Measurements from ENCODE around the gene CABCOCO1.

Gene CABCOCO1

GRCh38 chr10:61795551-61795950, 132.8 kb downstream of the CABCOCO1 start:
- Histone ChIP-seq H3K27ac (ENCODE audit: low read length) (no peak overlapping the region), H3K4me1 (ENCODE audit: control insufficient read depth, insufficient read depth, low read length) (peaks cover 11% of the 10 kb centered on the region), H3K9me3 (ENCODE audit: control insufficient read depth in 2 of 2, low read length in 2 of 2) (no peaks in the 10 kb centered on the region), H3K27me3 (ENCODE audit: control insufficient read depth in 1 of 2, insufficient read depth in 2 of 2, low read length in 2 of 2) (no peaks in the 10 kb centered on the region), H3K9ac (ENCODE audit: low read length in 2 of 2) (no peak overlapping the region), H3K36me3 (ENCODE audit: control insufficient read depth in 2 of 2, insufficient read depth in 2 of 2, low read length in 2 of 2) (no peaks in the 10 kb centered on the region), H3K4me3 (ENCODE audit: low read length in 2 of 2) (no peak overlapping the region)

GRCh38 chr10:61796785-61797184, 134.1 kb downstream of the CABCOCO1 start:
- Histone ChIP-seq H3K27ac (ENCODE audit: low read length) (no peak overlapping the region), H3K9me3 (ENCODE audit: control insufficient read depth in 2 of 2, low read length in 2 of 2) (no peaks in the 10 kb centered on the region), H3K4me3 (ENCODE audit: low read length in 2 of 2) (no peak overlapping the region), H3K9ac (ENCODE audit: low read length in 2 of 2) (no peak overlapping the region), H3K4me1 (ENCODE audit: control insufficient read depth, insufficient read depth, low read length) (peaks cover 11% of the 10 kb centered on the region), H3K27me3 (ENCODE audit: control insufficient read depth in 1 of 2, insufficient read depth in 2 of 2, low read length in 2 of 2) (no peaks in the 10 kb centered on the region), H3K36me3 (ENCODE audit: control insufficient read depth in 2 of 2, insufficient read depth in 2 of 2, low read length in 2 of 2) (no peaks in the 10 kb centered on the region)

- H3K27ac ChIP-seq (ENCODE audit: low read length): no peak overlapping the region
- no peaks in the 10 kb centered on the region for H3K36me3 ChIP-seq (ENCODE audit: control insufficient read depth in 2 of 2, insufficient read depth in 2 of 2, low read length in 2 of 2)
- no peaks in the 10 kb centered on the region for H3K27me3 ChIP-seq (ENCODE audit: control insufficient read depth in 1 of 2, insufficient read depth in 2 of 2, low read length in 2 of 2)
- H3K4me3 ChIP-seq (ENCODE audit: low read length in 2 of 2): no peak overlapping the region
- H3K4me1 ChIP-seq (ENCODE audit: control insufficient read depth, insufficient read depth, low read length): peaks cover 11% of the 10 kb centered on the region
- H3K9me3 ChIP-seq (ENCODE audit: control insufficient read depth in 2 of 2, low read length in 2 of 2): no peaks in the 10 kb centered on the region
- H3K9ac ChIP-seq (ENCODE audit: low read length in 2 of 2): no peak overlapping the region
Observed at GRCh38 chr10:61797304-61798153, 134.8 kb downstream of the CABCOCO1 start.

- Histone ChIP-seq H3K27ac (ENCODE audit: low read length) (no peak overlapping the region), H3K4me3 (ENCODE audit: low read length in 2 of 2) (no peak overlapping the region), H3K9ac (ENCODE audit: low read length in 2 of 2) (no peak overlapping the region), H3K27me3 (ENCODE audit: control insufficient read depth in 1 of 2, insufficient read depth in 2 of 2, low read length in 2 of 2) (no peaks in the 10 kb centered on the region), H3K36me3 (ENCODE audit: control insufficient read depth in 2 of 2, insufficient read depth in 2 of 2, low read length in 2 of 2) (no peaks in the 10 kb centered on the region), H3K9me3 (ENCODE audit: control insufficient read depth in 2 of 2, low read length in 2 of 2) (no peaks in the 10 kb centered on the region), H3K4me1 (ENCODE audit: control insufficient read depth, insufficient read depth, low read length) (peaks cover 11% of the 10 kb centered on the region)
Observed at GRCh38 chr10:61798713-61799112, 136.0 kb downstream of the CABCOCO1 start.

GRCh38 chr10:61801484-61801883, 138.8 kb downstream of the CABCOCO1 start:
- H3K27ac ChIP-seq (ENCODE audit: low read length): no peak overlapping the region
- H3K4me3 ChIP-seq (ENCODE audit: low read length in 2 of 2): no peak overlapping the region
- no peaks in the 10 kb centered on the region for H3K36me3 ChIP-seq (ENCODE audit: control insufficient read depth in 2 of 2, insufficient read depth in 2 of 2, low read length in 2 of 2)
- H3K9me3 ChIP-seq (ENCODE audit: control insufficient read depth in 2 of 2, low read length in 2 of 2): no peaks in the 10 kb centered on the region
- no peak overlapping the region for H3K9ac ChIP-seq (ENCODE audit: low read length in 2 of 2)
- H3K4me1 ChIP-seq (ENCODE audit: control insufficient read depth, insufficient read depth, low read length): peaks cover 2% of the 10 kb centered on the region
- H3K27me3 ChIP-seq (ENCODE audit: control insufficient read depth in 1 of 2, insufficient read depth in 2 of 2, low read length in 2 of 2): no peaks in the 10 kb centered on the region

- Histone ChIP-seq H3K27ac (ENCODE audit: low read length) (no peak overlapping the region), H3K4me3 (ENCODE audit: low read length in 2 of 2) (no peak overlapping the region), H3K4me1 (ENCODE audit: control insufficient read depth, insufficient read depth, low read length) (no peaks in the 10 kb centered on the region), H3K27me3 (ENCODE audit: control insufficient read depth in 1 of 2, insufficient read depth in 2 of 2, low read length in 2 of 2) (no peaks in the 10 kb centered on the region), H3K36me3 (ENCODE audit: control insufficient read depth in 2 of 2, insufficient read depth in 2 of 2, low read length in 2 of 2) (no peaks in the 10 kb centered on the region), H3K9ac (ENCODE audit: low read length in 2 of 2) (no peak overlapping the region), H3K9me3 (ENCODE audit: control insufficient read depth in 2 of 2, low read length in 2 of 2) (no peaks in the 10 kb centered on the region)
Observed at GRCh38 chr10:61803269-61803668, 140.5 kb downstream of the CABCOCO1 start.

GRCh38 chr10:61804414-61804813, 141.7 kb downstream of the CABCOCO1 start:
- no peaks in the 10 kb centered on the region for H3K27me3 ChIP-seq (ENCODE audit: control insufficient read depth in 1 of 2, insufficient read depth in 2 of 2, low read length in 2 of 2)
- H3K9ac ChIP-seq (ENCODE audit: low read length in 2 of 2): no peak overlapping the region
- no peak overlapping the region for H3K4me3 ChIP-seq (ENCODE audit: low read length in 2 of 2)
- no peaks in the 10 kb centered on the region for H3K36me3 ChIP-seq (ENCODE audit: control insufficient read depth in 2 of 2, insufficient read depth in 2 of 2, low read length in 2 of 2)
- H3K27ac ChIP-seq (ENCODE audit: low read length): no peak overlapping the region
- H3K4me1 ChIP-seq (ENCODE audit: control insufficient read depth, insufficient read depth, low read length): no peaks in the 10 kb centered on the region
- no peaks in the 10 kb centered on the region for H3K9me3 ChIP-seq (ENCODE audit: control insufficient read depth in 2 of 2, low read length in 2 of 2)

GRCh38 chr10:61805091-61805490, 142.4 kb downstream of the CABCOCO1 start:
- H3K9ac ChIP-seq (ENCODE audit: low read length in 2 of 2): no peak overlapping the region
- H3K27ac ChIP-seq (ENCODE audit: low read length): no peak overlapping the region
- H3K36me3 ChIP-seq (ENCODE audit: control insufficient read depth in 2 of 2, insufficient read depth in 2 of 2, low read length in 2 of 2): no peaks in the 10 kb centered on the region
- H3K27me3 ChIP-seq (ENCODE audit: control insufficient read depth in 1 of 2, insufficient read depth in 2 of 2, low read length in 2 of 2): no peaks in the 10 kb centered on the region
- no peak overlapping the region for H3K4me3 ChIP-seq (ENCODE audit: low read length in 2 of 2)
- H3K4me1 ChIP-seq (ENCODE audit: control insufficient read depth, insufficient read depth, low read length): no peaks in the 10 kb centered on the region
- no peaks in the 10 kb centered on the region for H3K9me3 ChIP-seq (ENCODE audit: control insufficient read depth in 2 of 2, low read length in 2 of 2)

GRCh38 chr10:61810263-61810662, 147.5 kb downstream of the CABCOCO1 start:
- Histone ChIP-seq H3K4me1 (ENCODE audit: control insufficient read depth, insufficient read depth, low read length) (no peaks in the 10 kb centered on the region), H3K9ac (ENCODE audit: low read length in 2 of 2) (no peak overlapping the region), H3K9me3 (ENCODE audit: control insufficient read depth in 2 of 2, low read length in 2 of 2) (no peaks in the 10 kb centered on the region), H3K4me3 (ENCODE audit: low read length in 2 of 2) (no peak overlapping the region), H3K27me3 (ENCODE audit: control insufficient read depth in 1 of 2, insufficient read depth in 2 of 2, low read length in 2 of 2) (no peaks in the 10 kb centered on the region), H3K27ac (ENCODE audit: low read length) (no peak overlapping the region), H3K36me3 (ENCODE audit: control insufficient read depth in 2 of 2, insufficient read depth in 2 of 2, low read length in 2 of 2) (no peaks in the 10 kb centered on the region)

GRCh38 chr10:61812052-61812721, 149.5 kb downstream of the CABCOCO1 start:
- Histone ChIP-seq H3K9me3 (ENCODE audit: control insufficient read depth in 2 of 2, low read length in 2 of 2) (no peaks in the 10 kb centered on the region), H3K27me3 (ENCODE audit: control insufficient read depth in 1 of 2, insufficient read depth in 2 of 2, low read length in 2 of 2) (no peaks in the 10 kb centered on the region), H3K4me3 (ENCODE audit: low read length in 2 of 2) (no peak overlapping the region), H3K36me3 (ENCODE audit: control insufficient read depth in 2 of 2, insufficient read depth in 2 of 2, low read length in 2 of 2) (no peaks in the 10 kb centered on the region), H3K27ac (ENCODE audit: low read length) (no peak overlapping the region), H3K9ac (ENCODE audit: low read length in 2 of 2) (no peak overlapping the region), H3K4me1 (ENCODE audit: control insufficient read depth, insufficient read depth, low read length) (no peaks in the 10 kb centered on the region)

- no peaks in the 10 kb centered on the region for H3K4me1 ChIP-seq (ENCODE audit: control insufficient read depth, insufficient read depth, low read length)
- no peaks in the 10 kb centered on the region for H3K27me3 ChIP-seq (ENCODE audit: control insufficient read depth in 1 of 2, insufficient read depth in 2 of 2, low read length in 2 of 2)
- no peaks in the 10 kb centered on the region for H3K9me3 ChIP-seq (ENCODE audit: control insufficient read depth in 2 of 2, low read length in 2 of 2)
- H3K9ac ChIP-seq (ENCODE audit: low read length in 2 of 2): no peak overlapping the region
- H3K27ac ChIP-seq (ENCODE audit: low read length): no peak overlapping the region
- no peak overlapping the region for H3K4me3 ChIP-seq (ENCODE audit: low read length in 2 of 2)
- H3K36me3 ChIP-seq (ENCODE audit: control insufficient read depth in 2 of 2, insufficient read depth in 2 of 2, low read length in 2 of 2): no peaks in the 10 kb centered on the region
Observed at GRCh38 chr10:61812920-61813319, 150.2 kb downstream of the CABCOCO1 start.
